Inflammatory macrophage treated with lipopolysaccharide for 4 hours (primary cell): ENCODE measurements around the gene BZW2.
"Not testable (repeated sequence)": the region's sequence is repeated elsewhere in the genome, so short reads cannot be mapped to it uniquely, and the experiment has no call there.

Source experiments
- DNase-seq: peaks from one replicate; pipeline ENCODE4 v3.0.0-alpha.2; 2020

Gene BZW2

GRCh38 chr7:16677978-16678494 is 32.1 kb downstream of the BZW2 start:
- no peak for DNase-seq

GRCh38 chr7:16678645-16679566 is 32.9 kb downstream of the BZW2 start:
- DNase-seq: not testable (repeated sequence)

DNA sequence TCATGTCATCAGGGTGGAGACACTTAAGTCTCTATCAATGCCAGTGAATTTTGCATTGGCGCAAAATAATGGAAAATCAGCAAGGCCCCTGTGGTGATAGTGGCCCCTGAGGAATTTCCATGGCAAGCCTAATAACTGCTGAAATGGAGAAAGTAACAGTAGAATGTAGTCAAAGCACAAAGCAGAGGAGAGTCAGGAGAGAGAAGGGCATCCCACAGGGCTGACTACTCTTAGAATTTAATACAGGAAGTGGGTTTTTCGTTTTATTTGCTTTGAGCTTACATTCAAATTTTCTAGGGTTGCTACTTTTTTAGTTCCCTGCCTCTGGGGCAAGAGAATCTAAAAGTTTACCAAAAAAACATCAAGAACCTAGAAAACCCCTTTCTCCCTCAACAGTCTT is 39.0 kb downstream of the BZW2 start:
- DNase-seq: no peak

DNA sequence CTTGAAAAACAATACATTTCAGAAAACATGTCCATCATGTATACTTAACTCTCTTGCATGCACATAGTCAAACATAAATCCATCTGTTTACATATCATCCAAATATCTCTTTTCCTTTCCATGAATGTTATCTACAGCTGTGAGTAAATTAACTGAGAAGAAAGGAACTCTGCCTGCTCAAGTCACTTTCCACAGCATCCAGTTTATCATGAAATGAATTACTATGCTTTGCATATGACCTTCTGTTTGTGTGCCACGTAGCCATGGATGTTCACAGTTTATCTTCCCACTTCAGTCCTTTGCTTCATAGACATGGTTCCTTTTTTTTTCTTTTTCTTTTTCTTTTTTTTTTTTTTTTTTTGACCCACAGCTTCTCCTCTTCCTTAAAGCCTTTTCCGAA is 39.6 kb downstream of the BZW2 start:
- no peak for DNase-seq

DNA sequence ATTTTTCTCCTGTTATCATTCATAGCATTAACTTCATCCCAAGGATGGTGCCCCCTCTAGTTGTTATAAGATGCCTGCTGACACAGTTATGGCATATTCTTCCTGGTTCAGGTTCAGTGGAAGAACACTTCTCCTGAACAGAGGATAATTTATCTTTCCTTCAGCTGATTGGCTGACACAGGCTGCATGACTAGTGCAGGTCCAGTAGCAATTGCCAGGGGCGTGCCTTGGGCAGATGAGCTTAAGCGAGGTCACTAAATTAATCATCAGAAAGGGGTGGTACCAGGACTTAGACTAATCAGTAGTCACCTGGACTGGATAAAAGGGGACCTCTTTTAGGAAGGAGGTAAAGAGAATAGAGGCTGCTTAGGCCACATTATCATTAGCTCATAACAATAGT is 42.3 kb downstream of the BZW2 start:
- no peak for DNase-seq

DNA sequence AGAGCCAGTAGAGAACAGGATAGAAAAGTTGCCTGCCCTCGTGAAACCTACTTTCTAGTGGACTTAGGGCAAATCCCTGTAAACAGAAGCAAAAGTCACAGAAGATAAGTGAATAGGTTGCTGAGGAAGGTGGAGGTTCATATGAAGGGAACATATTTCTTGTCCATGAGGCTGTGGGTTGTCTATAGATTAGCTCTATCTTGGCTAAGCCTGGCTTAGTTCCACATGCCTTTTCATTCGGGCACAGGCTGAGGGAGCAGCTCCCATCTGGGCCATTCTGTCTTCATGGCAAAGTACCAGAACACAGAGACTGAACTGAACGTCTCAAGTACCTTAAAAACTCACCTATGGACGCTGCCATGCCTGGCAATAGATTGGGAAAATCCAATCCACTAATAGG is 45.3 kb downstream of the BZW2 start:
- DNase-seq: no peak

DNA sequence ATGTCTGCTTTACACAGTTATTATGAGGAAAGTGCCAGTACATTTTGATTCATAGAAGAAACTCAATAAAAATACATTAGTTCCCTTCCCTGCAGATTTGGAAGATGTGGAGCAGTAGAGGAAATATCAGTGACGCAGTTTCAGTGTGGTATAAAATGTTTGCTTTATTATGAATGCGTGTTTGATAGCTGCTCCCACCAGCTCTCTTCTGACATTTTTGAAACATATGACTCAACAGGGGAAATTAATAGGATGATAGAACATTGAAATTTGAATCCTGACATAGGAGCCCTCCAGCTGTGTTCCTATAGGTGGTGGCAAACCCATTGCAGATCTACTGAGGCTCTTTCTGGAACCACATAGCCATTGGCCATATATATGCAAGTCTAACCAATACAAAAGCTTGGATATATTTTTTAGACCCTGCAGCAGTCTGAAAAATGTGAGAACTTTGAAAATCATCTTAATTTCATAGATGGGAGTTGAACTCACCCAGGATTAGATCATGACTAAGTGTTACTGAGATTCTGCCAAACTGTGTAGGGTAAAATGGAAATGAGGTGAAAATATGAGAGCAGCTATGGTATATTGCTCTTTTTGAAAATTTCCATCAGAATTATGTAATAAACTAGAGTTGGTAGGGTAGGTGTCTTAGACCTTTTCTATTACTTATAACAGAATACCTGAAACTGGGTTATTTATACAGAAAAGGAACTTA is 47.8 kb downstream of the BZW2 start:
- DNase-seq: no peak

GRCh38 chr7:16694806-16695205 is 48.8 kb downstream of the BZW2 start:
- DNase-seq: no peak

DNA sequence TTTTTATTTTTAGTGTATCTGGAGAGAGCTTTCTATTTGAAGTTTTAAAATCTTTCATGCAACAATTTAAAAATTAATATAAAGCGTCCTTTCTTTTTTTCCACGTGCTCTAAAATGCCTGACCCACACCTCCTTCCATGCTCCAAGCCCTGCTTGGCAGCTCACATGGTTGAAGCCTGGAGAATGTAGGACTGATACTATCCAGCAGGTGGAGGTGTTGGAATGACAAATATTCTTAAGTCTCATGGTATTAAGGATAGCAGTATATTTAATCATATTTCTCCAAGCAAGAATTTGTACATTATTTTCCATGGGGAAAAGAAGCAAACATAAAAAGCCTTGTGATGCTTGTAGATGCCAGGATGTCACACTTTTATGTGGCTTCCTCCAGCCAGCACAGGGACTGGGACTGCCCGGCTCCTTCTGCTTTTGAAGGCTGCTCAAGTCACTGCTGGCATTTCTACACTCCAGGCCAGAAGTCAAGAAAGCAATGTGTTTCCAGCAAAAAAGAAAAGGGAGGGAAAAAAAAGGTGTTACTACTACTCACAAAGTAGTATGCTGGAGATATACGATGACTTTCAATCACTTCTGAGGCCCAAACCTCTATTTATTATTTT is 49.7 kb downstream of the BZW2 start:
- DNase-seq: peak; percentile 36

- DNase-seq: no peak
Measured at GRCh38 chr7:16697507-16698199, 51.7 kb downstream of the BZW2 start.

- no peak for DNase-seq
Measured at GRCh38 chr7:16698200-16698905, 52.4 kb downstream of the BZW2 start.

- DNase-seq: no peak
Measured at GRCh38 chr7:16702441-16702840, 56.5 kb downstream of the BZW2 start.

DNA sequence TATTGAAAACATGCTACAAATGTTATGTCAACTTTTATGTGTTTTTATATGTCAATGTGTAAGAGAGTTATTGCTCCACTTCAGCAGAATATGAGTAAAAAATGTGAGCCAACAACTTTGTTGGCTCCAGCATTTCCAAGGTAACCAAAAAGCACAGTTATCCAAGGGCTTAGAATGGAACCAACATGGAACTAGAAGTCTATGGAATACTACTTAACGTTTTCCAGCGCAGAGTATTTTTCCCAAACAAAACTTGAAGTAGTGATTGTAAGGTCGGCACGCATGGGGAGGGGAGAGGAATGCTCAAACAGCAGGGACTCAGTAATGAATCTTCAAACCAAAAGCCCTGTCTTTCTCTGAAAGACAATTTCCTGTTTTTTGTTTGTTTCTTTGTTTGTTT is 62.5 kb downstream of the BZW2 start:
- DNase-seq: no peak

DNA sequence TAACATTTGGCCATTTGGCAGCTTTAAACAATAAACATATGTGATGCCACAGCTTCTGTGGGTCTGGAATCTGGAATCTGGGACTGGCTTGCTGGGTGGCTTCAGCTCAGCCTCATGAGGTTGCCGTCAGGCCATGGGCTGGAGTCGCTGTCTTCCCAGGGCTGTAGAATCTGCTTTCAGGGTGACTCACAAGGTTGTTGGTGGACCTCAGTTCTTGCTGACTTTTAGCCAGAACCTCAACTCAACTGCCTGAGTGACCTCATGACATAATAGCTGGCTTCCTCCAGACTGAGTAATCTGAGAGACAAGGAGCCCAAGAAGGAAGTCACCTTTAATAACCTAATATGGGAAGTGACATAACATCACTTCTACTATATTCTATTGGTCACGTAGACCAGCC is 63.0 kb downstream of the BZW2 start:
- peak; percentile 62 for DNase-seq

GRCh38 chr7:16710651-16711050 is 64.7 kb downstream of the BZW2 start:
- DNase-seq: no peak

DNA sequence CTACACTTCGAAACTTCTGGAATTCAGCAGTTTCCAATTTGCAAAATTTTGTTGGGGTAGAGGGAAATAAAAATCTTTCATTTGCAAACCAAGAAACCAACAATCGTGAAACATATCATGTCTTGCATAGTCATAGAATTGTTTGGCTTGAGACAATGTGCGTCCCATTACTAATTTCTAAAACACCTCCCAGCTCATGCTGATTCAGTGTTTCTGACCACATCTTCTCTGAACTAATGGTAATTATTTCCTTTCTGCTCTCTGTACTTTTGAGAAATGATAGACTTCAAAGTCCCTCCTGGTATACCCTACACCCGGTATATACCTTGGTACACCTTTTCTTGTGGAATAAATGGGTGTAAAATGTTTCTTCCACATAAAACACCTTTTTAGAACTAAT is 65.7 kb downstream of the BZW2 start:
- no peak for DNase-seq

GRCh38 chr7:16712916-16713315 is 66.9 kb downstream of the BZW2 start:
- DNase-seq: no peak

DNA sequence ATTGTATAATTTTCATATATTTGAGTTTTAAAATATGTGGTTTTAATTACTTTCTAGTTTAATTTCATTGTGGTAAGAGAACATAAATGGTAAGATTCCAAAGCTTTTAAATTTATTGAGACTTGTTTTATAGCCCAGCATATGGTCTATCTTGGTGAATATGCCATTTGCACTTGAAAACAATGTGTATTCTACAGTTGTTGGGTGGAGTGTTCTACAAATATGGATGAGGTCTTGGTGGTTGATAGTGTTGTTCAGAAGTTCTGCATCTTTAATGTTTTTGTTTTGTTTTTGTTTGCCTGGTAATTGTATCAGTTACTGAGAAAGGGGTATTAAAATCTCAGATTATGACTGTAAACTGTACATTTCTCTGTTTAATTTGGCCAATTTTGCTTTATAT is 69.9 kb downstream of the BZW2 start:
- no peak for DNase-seq

GRCh38 chr7:16718111-16718656 is 72.2 kb downstream of the BZW2 start:
- DNase-seq: no peak

DNA sequence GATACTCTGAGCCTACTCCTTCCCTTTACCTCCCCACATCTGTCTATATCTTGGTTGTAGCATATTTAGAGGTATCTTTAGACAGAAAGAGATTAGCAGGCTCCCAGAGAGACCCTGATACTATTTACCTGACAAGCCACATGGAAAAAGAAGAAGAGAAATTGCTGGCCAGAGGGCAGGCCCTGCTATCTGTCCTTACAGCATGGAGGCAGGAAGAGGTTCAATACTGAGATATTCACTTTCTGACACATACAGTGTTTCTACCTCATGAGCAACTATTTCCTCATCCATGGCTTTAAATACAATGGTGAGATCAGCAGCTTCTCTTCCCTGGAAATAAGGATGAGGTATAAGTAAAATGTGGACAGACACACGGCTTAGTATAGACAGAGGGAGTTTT is 73.7 kb downstream of the BZW2 start:
- DNase-seq: peak; percentile 9

DNA sequence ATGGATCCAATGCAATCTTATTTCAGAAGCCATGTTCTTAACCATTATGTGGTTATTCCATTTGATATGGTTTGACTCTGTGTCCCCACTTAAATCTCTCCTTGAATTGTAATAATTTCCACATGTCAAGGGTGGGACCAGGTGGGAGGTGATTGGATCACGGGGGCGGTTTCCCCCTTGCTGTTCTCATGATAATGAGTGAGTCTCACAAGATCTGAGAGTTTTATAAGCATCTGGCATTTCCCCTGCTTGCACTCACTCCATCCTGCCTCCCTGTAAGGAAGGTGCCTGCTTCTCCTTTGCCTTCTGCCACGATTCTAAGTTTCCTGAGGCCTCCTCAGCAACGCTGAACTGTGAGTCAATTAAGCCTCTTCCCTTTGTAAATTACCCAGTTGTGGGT is 75.6 kb downstream of the BZW2 start:
- no peak for DNase-seq

DNA sequence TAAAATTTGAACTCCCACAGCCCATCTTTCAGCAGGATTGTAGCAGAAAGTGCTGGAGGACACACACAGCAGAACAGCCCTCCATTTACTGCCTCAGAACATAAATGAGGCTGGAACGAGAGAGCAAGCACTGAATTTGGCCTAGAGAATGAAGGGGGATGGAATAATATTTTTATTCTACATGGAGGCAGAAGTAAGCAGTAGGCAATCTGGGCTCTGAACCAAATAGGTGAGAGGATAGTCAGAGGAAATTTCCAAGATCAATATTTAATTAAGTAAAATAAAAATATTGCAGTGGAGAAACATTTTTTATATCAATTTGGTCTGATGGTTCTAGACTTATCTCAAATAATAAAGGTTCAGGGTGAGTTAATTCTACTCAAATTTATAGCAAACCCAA is 78.4 kb downstream of the BZW2 start:
- DNase-seq: no peak
